ENCODE data around the gene KLRD1.

DNA sequence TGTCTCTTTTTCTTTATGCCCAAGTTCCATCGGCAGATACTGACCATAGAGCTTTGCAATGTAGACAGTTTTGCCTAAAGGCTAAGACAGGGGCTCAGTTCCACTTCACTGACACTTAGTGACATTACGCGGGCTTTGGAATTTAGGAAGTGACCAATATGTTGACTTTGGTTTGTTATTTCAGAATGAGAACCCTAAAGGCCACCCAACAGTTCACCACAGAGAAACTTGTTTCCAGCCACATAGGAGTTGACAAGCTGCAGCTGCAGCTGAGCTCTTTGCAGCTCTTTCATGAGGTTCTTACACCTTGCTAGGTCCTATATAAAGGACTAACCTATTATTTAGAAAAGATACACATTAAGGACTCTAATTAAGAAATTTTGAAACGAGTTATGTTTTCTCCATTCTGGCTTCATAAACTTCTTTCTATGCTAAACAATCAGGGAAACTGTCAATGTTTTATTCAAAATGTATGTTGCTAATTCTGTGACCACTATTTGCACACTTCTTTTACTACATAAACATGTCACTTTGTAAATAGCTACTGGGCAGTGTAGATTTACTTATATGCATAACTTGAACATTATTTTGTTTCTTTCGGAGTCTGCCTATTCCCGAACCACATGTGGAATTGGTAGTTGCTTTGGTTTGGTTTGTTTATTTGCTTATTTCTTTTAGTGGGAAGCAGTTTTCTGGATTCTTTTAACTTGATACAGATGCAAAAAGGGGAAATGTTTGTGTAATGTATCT is 18.5 kb upstream of the KLRD1 start:
- TF ChIP-seq, protein P1, sequence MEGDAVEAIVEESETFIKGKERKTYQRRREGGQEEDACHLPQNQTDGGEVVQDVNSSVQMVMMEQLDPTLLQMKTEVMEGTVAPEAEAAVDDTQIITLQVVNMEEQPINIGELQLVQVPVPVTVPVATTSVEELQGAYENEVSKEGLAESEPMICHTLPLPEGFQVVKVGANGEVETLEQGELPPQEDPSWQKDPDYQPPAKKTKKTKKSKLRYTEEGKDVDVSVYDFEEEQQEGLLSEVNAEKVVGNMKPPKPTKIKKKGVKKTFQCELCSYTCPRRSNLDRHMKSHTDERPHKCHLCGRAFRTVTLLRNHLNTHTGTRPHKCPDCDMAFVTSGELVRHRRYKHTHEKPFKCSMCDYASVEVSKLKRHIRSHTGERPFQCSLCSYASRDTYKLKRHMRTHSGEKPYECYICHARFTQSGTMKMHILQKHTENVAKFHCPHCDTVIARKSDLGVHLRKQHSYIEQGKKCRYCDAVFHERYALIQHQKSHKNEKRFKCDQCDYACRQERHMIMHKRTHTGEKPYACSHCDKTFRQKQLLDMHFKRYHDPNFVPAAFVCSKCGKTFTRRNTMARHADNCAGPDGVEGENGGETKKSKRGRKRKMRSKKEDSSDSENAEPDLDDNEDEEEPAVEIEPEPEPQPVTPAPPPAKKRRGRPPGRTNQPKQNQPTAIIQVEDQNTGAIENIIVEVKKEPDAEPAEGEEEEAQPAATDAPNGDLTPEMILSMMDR (IDR thresholded peaks at IDR 0.05; ENCODE audit: poor library complexity), result no peak
- TF ChIP-seq EZH2 (IDR thresholded peaks at IDR 0.05; ENCODE audit: borderline replicate concordance) (no peak), EZH2phosphoT487 (IDR thresholded peaks at IDR 0.05; ENCODE audit: low read depth, severe bottlenecking, unreplicated experiment) (no peak)
